ENCODE results near the gene ZSWIM7.

DNA sequence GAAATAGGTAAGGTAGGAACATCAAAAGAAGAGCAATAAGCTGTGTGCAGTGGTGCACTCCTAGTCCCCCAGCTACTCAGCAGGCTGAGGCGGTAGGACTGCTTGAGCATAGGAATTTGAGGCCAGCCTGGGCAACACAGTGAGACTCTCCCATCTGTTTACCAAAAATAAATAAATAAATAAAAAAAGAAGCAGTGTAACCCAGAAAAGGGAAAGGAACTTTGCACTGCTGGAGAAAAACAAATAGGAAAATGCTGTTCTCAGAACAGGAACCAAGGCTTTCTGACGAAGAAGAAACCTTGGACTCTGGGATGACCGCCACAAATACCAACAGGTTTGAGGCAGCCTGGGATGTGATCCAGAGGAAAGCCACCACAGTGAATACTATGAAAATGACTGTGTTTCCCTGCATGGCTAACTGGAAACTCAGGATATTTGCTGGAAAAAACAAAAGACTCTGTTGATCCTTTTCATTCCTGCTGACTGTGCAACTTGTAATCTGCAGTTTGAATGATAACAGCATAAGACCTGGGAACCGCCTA, 41.3 kb upstream of the ZSWIM7 start:
- TF ChIP-seq, protein P1, sequence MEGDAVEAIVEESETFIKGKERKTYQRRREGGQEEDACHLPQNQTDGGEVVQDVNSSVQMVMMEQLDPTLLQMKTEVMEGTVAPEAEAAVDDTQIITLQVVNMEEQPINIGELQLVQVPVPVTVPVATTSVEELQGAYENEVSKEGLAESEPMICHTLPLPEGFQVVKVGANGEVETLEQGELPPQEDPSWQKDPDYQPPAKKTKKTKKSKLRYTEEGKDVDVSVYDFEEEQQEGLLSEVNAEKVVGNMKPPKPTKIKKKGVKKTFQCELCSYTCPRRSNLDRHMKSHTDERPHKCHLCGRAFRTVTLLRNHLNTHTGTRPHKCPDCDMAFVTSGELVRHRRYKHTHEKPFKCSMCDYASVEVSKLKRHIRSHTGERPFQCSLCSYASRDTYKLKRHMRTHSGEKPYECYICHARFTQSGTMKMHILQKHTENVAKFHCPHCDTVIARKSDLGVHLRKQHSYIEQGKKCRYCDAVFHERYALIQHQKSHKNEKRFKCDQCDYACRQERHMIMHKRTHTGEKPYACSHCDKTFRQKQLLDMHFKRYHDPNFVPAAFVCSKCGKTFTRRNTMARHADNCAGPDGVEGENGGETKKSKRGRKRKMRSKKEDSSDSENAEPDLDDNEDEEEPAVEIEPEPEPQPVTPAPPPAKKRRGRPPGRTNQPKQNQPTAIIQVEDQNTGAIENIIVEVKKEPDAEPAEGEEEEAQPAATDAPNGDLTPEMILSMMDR (conservative IDR thresholded peaks at IDR 0.05; ENCODE audit: low read length), result no peak
- TF ChIP-seq EZH2phosphoT487 (IDR thresholded peaks at IDR 0.05; ENCODE audit: borderline replicate concordance, low read depth, low read length), result no peak
